ENCODE data around the gene DCST2.
"Not testable (repeated sequence)": the region's sequence is repeated elsewhere in the genome, so short reads cannot be mapped to it uniquely, and the experiment has no call there.

Gene DCST2

DNA sequence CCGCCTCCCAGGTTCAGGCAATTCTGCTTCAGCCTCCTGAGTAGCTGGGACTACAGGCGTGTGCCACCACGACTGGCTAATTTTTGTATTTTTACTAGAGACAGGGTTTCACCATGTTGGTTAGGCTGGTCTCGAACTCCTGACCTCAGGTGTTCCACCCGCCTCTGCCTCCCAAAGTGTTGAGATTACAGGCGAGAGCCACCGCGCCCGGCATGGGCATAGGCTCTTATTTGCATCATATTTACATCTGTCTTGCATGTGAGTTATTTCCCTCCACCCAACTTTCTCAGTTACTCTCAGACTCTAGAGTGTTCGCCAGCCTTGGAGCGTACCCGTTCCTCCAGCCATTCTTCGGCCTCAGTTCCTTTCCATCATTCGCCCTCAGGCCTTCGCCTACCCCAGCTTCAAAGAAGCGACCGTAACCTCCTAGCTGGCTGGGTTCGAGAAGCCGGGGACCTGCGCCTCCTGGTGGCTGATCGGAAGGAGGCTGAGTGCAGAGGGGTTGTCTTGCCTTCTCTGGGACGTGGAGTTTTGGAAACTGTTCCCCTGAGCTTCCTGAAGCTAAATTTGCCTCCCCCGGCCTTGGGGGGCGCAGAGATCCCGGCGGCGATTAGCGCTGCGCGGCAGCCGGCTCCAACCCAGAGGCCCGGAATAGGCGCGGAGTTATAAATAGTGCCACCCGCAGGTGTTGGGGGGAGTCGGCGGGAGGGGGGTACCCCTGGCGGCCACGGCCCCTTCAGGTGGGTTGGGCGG is 34.6 kb downstream of the DCST2 start:
- peak; percentile 80 for DNase-seq (ENCODE audit: low spot score)

DNA sequence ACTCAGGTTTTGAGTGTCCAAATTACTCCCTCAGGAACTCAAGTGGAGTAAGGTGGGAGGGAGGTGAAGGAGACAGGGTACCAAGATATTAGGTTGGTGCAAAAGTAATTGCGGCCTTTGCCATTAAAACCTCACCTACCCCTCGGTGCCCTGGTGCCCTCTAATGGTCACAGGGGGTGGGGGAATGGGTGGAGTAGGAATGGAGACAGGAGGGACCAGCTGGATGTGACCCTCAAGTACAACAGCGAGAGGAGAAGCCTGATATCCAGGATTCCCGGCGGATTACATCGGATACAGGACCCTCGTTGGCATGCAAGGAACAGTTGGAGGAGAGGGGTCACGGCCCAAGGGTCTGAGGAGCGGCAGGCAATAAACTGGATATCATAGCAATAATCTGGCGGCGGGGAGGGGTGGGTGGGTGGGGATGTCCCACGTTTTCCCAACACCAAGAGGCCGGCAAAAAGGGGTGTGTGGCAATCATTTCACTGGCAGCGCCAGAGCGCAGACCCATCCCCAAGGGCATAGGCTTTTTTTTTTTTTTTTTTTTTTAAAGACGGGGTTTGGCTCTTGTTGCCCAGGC is 35.3 kb downstream of the DCST2 start:
- DNase-seq (ENCODE audit: low spot score): no peak

GRCh38 chr1:154996966-154997701 is 36.4 kb downstream of the DCST2 start:
- no peak for DNase-seq (ENCODE audit: low spot score)

GRCh38 chr1:154995301-154995983 is 38.1 kb downstream of the DCST2 start:
- DNase-seq (ENCODE audit: low spot score): not testable (repeated sequence)

DNA sequence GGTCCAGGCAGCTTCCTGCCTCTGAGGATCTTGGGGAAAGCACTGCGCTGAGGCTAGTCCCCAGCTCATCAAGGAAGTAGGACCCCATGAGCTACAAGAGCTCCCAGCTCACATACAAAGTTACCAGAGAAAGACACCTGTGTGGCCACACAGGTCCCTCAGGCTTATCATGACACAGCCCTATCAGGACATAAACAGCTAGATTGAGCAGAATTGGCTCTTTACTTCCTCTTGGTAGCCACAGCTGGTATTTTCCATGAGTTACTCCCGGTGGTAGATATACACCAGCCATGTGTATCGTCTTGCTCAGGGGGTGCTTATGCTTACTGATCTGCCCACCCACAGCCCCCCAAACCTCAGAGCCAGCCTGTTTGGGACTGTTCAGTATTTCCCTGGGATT is 39.0 kb downstream of the DCST2 start:
- DNase-seq (ENCODE audit: low spot score): no peak

DNA sequence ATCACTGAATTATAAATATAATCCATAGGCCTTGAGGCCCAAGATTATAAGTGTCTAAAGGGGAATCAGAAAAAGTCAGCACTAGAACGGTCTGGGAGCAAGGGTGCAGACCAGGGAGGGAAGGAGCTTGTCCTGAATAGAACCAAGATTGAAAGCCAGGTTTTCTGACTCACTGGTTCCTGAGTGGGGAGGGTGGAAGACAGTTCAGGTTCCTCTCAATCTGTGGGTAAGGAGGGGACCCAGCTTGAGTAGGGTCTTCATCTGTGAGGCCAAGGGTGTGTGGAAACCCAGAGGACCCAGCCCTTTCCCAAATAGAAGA is 39.4 kb downstream of the DCST2 start:
- DNase-seq (ENCODE audit: low spot score): no peak

- no peak for DNase-seq (ENCODE audit: low spot score)
These were observed 39.9 kb downstream of the DCST2 start, which contains the start of gene LENEP for GRCh38 chr1:154993572-154994268. TSS of gene LENEP (plus strand) at chr1:154993586. CDS start at chr1:154993608, 22 bp downstream.

- DNase-seq (ENCODE audit: low spot score): no peak
These were observed 40.6 kb downstream of the DCST2 start for GRCh38 chr1:154992721-154993571.

- no peak for DNase-seq (ENCODE audit: low spot score)
These were observed 43.3 kb downstream of the DCST2 start for GRCh38 chr1:154990276-154990675.

GRCh38 chr1:154989195-154989860 is 44.3 kb downstream of the DCST2 start:
- DNase-seq (ENCODE audit: low spot score): no peak

GRCh38 chr1:154988058-154988954 is 45.3 kb downstream of the DCST2 start:
- no peak for DNase-seq (ENCODE audit: low spot score)

DNA sequence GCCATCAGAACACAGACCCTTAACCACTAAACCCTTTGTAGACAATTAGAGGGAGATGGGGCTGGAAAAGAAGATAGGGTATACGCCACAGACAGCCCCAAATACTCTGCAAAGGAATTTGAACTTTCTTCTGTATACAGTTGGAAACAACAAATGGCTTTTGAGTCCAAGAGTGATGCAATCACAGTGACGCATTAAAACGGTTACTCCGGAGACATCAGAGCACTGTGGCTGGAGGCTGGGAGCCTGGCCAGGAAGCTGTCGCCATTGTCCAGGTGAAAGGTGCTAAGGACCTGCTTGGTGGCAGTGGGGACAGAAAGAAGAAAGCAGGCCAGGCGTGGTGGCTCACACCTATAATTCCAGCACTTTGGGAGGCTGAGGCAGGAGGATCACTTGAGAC is 46.3 kb downstream of the DCST2 start:
- DNase-seq (ENCODE audit: low spot score): no peak

DNA sequence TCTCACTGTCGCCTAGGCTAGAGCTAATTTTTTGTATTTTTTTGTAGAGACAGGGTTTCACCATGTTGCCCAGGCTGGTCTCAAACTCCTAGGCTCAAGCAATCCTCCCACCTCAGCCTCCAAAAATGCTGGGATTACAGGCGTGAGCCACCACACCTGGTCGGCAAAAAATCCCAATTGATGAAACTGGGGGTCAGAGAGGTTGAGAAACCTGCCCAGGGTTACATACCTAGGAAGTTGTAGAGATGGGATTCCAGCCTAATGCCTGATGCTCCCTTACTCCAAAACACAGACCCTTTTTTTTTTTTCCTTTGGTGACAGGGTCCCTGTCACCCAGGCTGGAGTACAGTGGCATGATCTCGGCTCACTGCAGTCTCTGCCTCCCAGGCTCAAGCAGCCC is 46.8 kb downstream of the DCST2 start:
- DNase-seq (ENCODE audit: low spot score): not testable (repeated sequence)

DNA sequence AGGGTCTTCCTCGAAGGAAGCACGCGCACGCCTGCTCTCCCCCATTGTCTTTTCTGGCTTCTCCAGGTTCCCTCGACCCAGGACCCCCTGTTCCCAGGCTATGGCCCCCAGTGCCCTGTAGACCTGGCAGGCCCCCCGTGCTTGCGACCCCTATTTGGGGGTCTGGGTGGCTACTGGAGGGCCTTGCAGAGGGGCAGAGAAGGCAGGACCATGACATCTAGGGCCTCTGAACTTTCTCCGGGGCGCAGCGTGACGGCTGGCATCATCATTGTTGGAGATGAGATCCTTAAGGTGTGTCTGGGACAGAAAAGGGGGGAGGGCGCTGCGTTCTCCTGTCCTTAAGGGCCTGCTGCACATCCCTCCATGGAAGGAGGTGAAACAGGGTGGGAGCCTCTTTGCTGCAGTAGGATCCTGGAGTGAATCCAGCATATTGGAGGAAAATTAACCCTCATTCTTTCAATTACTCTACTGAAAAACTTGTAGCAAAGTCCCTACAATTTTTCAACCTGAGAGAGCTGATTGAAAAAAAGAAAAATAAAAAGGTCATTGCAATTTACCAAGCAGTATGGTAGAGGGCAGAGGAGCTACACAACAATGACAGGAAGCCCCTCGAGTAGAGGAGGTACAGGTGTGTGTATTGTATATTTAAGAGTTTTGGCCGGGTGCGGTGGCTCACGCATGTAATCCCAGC is 49.7 kb downstream of the DCST2 start:
- DNase-seq (ENCODE audit: low spot score): no peak

- DNase-seq (ENCODE audit: low spot score): peak; percentile 99
These were observed 50.5 kb downstream of the DCST2 start, which contains the start of gene FLAD1 for GRCh38 chr1:154982897-154983648. TSS of gene FLAD1 (plus strand) at chr1:154983344. CDS start at chr1:154983695, 351 bp downstream.

DNA sequence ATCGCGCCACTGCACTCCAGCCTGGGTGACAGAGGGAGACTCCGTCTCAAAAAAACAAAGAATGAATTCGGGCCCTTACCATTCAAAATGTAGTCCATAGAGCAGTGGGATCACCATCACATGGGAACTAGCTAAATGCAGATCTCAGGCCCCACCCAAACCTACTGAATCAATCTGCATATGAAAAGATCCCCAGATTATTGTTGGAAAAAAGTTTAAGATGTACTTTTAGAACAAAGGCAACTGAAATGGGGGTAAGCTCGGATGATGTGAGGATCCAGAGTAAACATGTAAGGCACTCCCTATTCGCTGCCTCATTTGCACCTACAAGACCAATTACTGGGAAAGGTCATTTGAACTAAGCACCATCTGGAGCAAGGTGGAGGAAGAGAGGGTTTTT is 51.2 kb downstream of the DCST2 start:
- no peak for DNase-seq (ENCODE audit: low spot score)

DNA sequence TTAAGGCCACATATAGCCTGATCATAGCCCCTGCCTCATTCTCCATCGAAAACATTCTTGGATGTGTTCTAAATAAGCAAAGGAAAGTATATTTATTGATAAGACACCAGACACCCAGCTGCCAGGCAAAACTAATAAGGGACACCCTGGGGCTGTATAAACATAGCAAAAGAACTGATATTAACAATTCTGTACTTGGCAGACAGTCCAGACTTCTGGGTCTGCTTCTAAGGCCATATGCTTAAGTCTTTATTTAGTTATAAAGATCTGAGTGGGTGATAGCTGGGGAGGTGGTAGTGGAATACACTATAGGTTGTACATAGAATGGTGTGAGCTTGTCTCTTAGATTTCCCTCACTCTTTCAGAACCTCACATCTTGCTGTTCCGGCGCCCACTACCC is 55.2 kb downstream of the DCST2 start:
- DNase-seq (ENCODE audit: low spot score): no peak

DNA sequence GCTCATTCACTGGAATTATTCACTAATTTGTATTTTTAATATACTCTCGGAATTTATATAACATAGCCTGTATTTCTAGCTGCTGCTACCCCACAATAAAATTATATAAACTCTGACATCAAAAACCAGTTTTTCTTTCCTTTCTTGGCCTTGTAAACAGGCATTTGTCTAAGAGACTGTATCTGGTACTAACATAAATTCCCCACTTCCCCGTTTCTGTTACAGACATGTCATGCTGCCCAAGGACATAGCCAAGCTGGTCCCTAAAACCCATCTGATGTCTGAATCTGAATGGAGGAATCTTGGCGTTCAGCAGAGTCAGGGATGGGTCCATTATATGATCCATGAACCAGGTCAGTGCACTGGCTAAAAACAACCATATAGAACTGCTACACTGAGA is 55.8 kb downstream of the DCST2 start:
- DNase-seq (ENCODE audit: low spot score): not testable (repeated sequence)

All from germinal center (tissue), 1 donor.